Measurements from ENCODE around the gene MRPL49.

MRPL49 gene

GRCh38 chr11:65102142-65103095 lies 19.7 kb upstream of the MRPL49 start:
- H4K20me1 ChIP-seq (ENCODE audit: insufficient read depth, low read length): no peaks in the 10 kb centered on the region

DNA sequence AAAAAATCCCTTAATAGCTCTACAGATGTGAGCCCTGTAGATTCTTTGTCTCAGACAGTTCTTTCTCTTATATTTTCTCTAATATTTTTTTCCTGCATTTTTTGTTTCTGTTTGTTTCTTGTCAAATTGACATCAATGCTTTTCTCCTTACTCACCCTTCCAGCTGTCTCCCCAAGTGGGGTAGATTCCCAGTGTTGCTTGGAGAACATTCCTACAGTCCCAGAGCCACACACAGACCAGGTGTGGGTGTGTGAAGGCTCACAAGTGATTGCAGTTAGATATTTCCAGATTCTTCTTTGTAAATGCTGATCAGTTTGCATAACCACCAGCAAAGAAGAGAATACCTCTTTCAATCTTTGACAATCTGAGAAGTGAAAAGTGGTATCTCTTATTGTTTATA lies 18.6 kb upstream of the MRPL49 start:
- H3K4me1 ChIP-seq (ENCODE audit: low read length): no peaks in the 10 kb centered on the region
- no peaks in the 10 kb centered on the region for H3K9me3 ChIP-seq (ENCODE audit: insufficient read depth, low read length)
- H2AFZ ChIP-seq (ENCODE audit: low read depth, low read length): no peak overlapping the region
- H3K4me2 ChIP-seq (ENCODE audit: low read length): no peak overlapping the region
- no peaks in the 10 kb centered on the region for H4K20me1 ChIP-seq (ENCODE audit: insufficient read depth, low read length)
- TF ChIP-seq EZH2phosphoT487 (IDR thresholded peaks at IDR 0.05; ENCODE audit: low read depth): no peak
- no peak for TF ChIP-seq CTCF (IDR thresholded peaks at IDR 0.05; ENCODE audit: low read depth, low read length)
- H3K27me3 ChIP-seq (ENCODE audit: low read depth, low read length): no peaks in the 10 kb centered on the region
- H3K9ac ChIP-seq (ENCODE audit: low read length): no peak overlapping the region
- H3K27ac ChIP-seq (ENCODE audit: low read length): no peak overlapping the region
- peaks cover 12% of the 10 kb centered on the region for H3K36me3 ChIP-seq (replicated peaks; ENCODE audit: low read depth, low read length)
- peaks cover 19% of the 10 kb centered on the region for H3K79me2 ChIP-seq (ENCODE audit: low read length)
- H3K4me3 ChIP-seq (ENCODE audit: low read length): no peak overlapping the region

More at GRCh38 chr11:65102142-65103095, 19.7 kb upstream of the MRPL49 start:
- Histone ChIP-seq H3K36me3 (replicated peaks; ENCODE audit: low read depth, low read length) (peaks cover 13% of the 10 kb centered on the region), H3K9me3 (ENCODE audit: insufficient read depth, low read length) (no peaks in the 10 kb centered on the region), H3K27me3 (ENCODE audit: low read depth, low read length) (no peaks in the 10 kb centered on the region), H3K27ac (ENCODE audit: low read length) (no peak overlapping the region), H3K4me1 (ENCODE audit: low read length) (no peaks in the 10 kb centered on the region), H2AFZ (ENCODE audit: low read depth, low read length) (no peak overlapping the region), H3K79me2 (ENCODE audit: low read length) (peaks cover 29% of the 10 kb centered on the region), H3K4me2 (ENCODE audit: low read length) (no peak overlapping the region), H3K4me3 (ENCODE audit: low read length) (no peak overlapping the region), H3K9ac (ENCODE audit: low read length) (no peak overlapping the region)
- TF ChIP-seq CTCF (IDR thresholded peaks at IDR 0.05; ENCODE audit: low read depth, low read length) (no peak), EZH2phosphoT487 (IDR thresholded peaks at IDR 0.05; ENCODE audit: low read depth) (no peak)

DNA sequence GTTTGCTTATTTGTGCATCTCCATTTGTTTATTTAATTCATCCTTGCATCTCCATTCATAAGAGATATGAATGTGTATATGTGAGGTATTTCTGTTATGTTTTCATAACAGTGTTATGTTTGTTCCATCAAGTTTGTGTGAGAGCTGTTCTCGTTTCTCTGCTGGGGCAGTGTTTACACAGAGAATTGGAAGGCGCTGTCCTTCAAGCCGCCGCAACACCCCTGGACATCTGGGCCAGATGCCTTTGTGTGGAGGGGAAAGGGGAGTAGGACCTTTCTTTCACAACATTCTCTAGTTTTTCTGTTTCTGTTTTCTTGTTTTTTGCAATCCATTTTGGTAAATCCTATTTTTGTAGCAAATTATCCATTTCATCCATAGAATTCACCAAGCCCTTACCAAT lies 17.5 kb upstream of the MRPL49 start:
- no peaks in the 10 kb centered on the region for H3K9me3 ChIP-seq (ENCODE audit: insufficient read depth, low read length)
- H3K9ac ChIP-seq (ENCODE audit: low read length): no peak overlapping the region
- H2AFZ ChIP-seq (ENCODE audit: low read depth, low read length): no peak overlapping the region
- no peaks in the 10 kb centered on the region for H3K27me3 ChIP-seq (ENCODE audit: low read depth, low read length)
- peaks cover 17% of the 10 kb centered on the region for H3K36me3 ChIP-seq (replicated peaks; ENCODE audit: low read depth, low read length)
- no peaks in the 10 kb centered on the region for H3K4me1 ChIP-seq (ENCODE audit: low read length)
- H3K4me3 ChIP-seq (ENCODE audit: low read length): no peak overlapping the region
- no peak for TF ChIP-seq EZH2phosphoT487 (IDR thresholded peaks at IDR 0.05; ENCODE audit: low read depth)
- TF ChIP-seq CTCF (IDR thresholded peaks at IDR 0.05; ENCODE audit: low read depth, low read length): no peak
- no peak overlapping the region for H3K4me2 ChIP-seq (ENCODE audit: low read length)
- H3K27ac ChIP-seq (ENCODE audit: low read length): no peak overlapping the region
- no peaks in the 10 kb centered on the region for H4K20me1 ChIP-seq (ENCODE audit: insufficient read depth, low read length)
- peaks cover 13% of the 10 kb centered on the region; the same call in 1 of the 2 replicates for H3K79me2 ChIP-seq (ENCODE audit: low read length)

DNA sequence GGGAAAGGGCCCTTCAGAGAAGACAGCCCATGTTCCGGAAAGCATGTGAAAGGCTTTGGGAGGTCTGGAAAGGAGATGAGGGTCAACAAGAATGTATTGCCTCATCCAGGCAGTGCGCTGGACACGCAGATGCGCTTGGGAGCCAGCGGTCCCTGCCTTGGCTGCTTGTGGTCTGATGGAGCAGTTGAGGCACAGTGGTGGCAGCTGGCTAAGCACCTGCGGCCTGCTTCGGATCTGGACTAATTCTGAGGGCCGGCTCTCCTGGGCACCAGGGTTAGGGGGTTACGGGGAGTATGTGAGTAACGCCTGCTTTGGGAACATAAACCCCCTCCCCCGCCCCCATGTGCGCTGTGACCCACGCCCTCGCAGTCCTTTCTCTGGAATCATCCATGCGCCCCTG lies 15.0 kb upstream of the MRPL49 start:
- no peak overlapping the region for H3K4me3 ChIP-seq (ENCODE audit: low read length)
- H3K4me2 ChIP-seq (ENCODE audit: low read length): no peak overlapping the region
- H3K4me1 ChIP-seq (ENCODE audit: low read length): peaks cover 12% of the 10 kb centered on the region
- H3K79me2 ChIP-seq (ENCODE audit: low read length): peaks cover 13% of the 10 kb centered on the region
- TF ChIP-seq CTCF (IDR thresholded peaks at IDR 0.05; ENCODE audit: low read depth, low read length): no peak
- TF ChIP-seq EZH2phosphoT487 (IDR thresholded peaks at IDR 0.05; ENCODE audit: low read depth): no peak
- no peak overlapping the region for H3K9ac ChIP-seq (ENCODE audit: low read length)
- H2AFZ ChIP-seq (ENCODE audit: low read depth, low read length): no peak overlapping the region
- H3K27me3 ChIP-seq (ENCODE audit: low read depth, low read length): no peaks in the 10 kb centered on the region
- H4K20me1 ChIP-seq (ENCODE audit: insufficient read depth, low read length): peaks cover 5% of the 10 kb centered on the region
- H3K27ac ChIP-seq (ENCODE audit: low read length): no peak overlapping the region
- peaks cover 14% of the 10 kb centered on the region for H3K36me3 ChIP-seq (replicated peaks; ENCODE audit: low read depth, low read length)
- no peaks in the 10 kb centered on the region for H3K9me3 ChIP-seq (ENCODE audit: insufficient read depth, low read length)

Measured in OCI-LY3 (cell line).